Activated naive CD4-positive, alpha-beta T cell treated with anti-CD3 and anti-CD28 coated beads, Interleukin-2, amount 50 U/mL, for 24 hours (primary cell): ENCODE data around the gene PHLPP1.

ENCODE experiments used
- H3K27ac Mint-ChIP-seq: one replicate; pipeline ENCODE4 v1.8.0; 2021; ENCODE audit warnings: mild to moderate bottlenecking, mixed read lengths
- H3K27me3 Mint-ChIP-seq: one replicate; pipeline ENCODE4 v1.8.0; 2021; ENCODE audit warnings: mixed read lengths
- H3K36me3 Mint-ChIP-seq: one replicate; pipeline ENCODE4 v1.8.0; 2021; ENCODE audit warnings: mixed read lengths
- H3K4me1 Mint-ChIP-seq: one replicate; pipeline ENCODE4 v1.8.0; 2021; ENCODE audit warnings: mixed read lengths
- H3K4me3 Mint-ChIP-seq: one replicate; pipeline ENCODE4 v1.8.0; 2021; ENCODE audit warnings: mild to moderate bottlenecking, mixed read lengths
- H3K9me3 Mint-ChIP-seq: one replicate; pipeline ENCODE4 v1.8.0; 2021; ENCODE audit warnings: mixed read lengths

PHLPP1 gene

DNA sequence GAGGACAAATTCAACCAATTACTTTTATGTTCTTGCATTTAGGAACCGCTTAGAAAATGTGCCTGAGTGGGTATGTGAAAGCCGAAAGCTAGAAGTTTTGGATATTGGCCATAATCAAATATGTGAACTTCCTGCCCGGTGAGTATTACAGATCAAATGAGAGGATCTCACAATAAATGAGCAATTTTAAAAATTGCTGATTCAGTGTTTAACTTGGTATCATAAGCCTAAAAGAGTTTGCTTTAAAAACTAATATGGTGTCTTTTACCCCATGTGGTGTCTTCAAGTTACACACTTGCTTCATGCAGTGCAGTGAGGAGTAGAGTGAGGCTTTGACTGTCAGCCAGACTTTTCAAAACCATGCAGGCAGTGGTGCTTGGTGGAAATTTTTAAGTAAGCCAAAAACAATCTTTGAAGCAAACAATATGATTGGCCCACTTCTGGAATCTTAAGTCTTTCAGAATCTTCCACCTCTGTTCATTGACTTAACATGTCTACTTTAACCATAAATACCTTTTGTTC, 199.6 kb downstream of the PHLPP1 start:
- peaks cover 2% of the 10 kb centered on the region for H3K36me3 Mint-ChIP-seq
- H3K4me1 Mint-ChIP-seq: no peaks in the 10 kb centered on the region
- no peaks in the 10 kb centered on the region for H3K9me3 Mint-ChIP-seq
- no peaks in the 10 kb centered on the region for H3K27me3 Mint-ChIP-seq
- no peak overlapping the region for H3K4me3 Mint-ChIP-seq
- H3K27ac Mint-ChIP-seq: no peak overlapping the region

GRCh38 chr18:62918361-62918760, 203.0 kb downstream of the PHLPP1 start:
- Mint-ChIP-seq H3K4me1 (no peaks in the 10 kb centered on the region), H3K27ac (no peak overlapping the region), H3K36me3 (peaks cover 12% of the 10 kb centered on the region), H3K9me3 (no peaks in the 10 kb centered on the region), H3K27me3 (no peaks in the 10 kb centered on the region), H3K4me3 (no peak overlapping the region)

DNA sequence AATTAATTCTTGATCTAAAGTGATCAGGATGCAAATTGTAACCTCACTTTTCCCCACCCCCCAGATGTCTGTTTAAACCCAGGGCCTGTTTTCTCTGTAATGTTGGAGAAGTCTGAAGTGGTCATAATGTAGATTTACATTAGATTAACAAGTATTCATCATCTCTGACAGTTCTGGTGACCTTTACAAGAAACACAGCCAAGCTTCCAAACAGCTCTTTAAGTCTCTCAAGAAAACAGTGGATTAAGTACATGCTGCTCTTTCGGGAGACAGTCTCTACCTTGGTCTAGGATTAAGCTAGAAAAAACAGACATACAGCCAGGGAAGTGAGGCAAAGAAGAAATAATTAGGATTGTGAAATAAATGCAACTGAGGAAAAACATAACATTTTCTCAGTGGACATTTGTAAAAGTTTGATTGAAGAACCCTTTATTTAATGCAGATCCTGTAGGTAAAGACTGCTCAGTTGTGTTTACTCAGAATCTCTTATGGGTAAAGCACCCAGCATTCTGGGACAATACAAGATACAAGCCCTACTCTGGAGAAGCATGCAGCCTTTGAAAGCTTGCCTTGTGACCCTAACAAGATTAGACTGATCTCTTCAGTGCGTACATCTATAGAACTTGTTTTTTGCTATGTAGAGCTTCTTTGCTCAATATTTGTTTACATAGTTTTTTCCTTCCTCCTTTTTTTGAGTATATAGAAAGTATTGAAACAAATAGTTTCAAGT, 203.9 kb downstream of the PHLPP1 start:
- no peaks in the 10 kb centered on the region for H3K27me3 Mint-ChIP-seq
- no peak overlapping the region for H3K4me3 Mint-ChIP-seq
- peaks cover 12% of the 10 kb centered on the region for H3K36me3 Mint-ChIP-seq
- H3K4me1 Mint-ChIP-seq: no peaks in the 10 kb centered on the region
- H3K27ac Mint-ChIP-seq: no peak overlapping the region
- no peaks in the 10 kb centered on the region for H3K9me3 Mint-ChIP-seq

DNA sequence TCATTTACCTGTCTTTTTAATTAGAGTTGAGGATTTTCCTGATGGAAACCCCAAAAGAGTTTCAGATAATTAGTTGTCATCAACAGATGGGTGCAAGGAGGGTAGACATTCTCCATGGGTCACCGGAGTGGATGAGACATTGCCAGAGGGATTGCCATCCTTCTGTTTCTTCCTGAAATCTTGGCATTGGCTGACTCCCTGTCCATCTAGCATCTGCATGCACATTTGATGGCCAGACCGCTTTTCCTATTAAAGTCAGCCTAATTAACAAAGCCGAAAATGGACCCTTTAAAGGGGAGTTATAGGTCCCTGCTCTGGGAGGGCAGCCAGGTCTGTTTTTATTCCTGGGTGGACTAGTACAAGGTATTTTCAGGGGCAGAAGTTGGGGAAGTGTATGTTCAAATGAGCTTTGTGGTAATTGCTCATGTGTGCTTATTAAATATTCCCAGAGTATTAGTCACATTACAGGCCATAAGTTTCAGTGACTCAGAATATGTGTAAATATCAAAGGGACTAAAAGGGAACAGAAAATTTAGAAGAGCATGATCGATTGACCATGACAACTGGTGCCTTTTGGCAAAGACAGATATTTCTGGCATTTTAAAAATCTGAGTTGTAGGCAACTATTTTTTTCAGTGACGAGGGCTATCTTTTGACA, 209.8 kb downstream of the PHLPP1 start:
- Mint-ChIP-seq H3K9me3 (peaks cover 7% of the 10 kb centered on the region), H3K36me3 (peaks cover 17% of the 10 kb centered on the region), H3K27ac (no peak overlapping the region), H3K4me3 (no peak overlapping the region), H3K27me3 (no peaks in the 10 kb centered on the region), H3K4me1 (no peaks in the 10 kb centered on the region)

DNA sequence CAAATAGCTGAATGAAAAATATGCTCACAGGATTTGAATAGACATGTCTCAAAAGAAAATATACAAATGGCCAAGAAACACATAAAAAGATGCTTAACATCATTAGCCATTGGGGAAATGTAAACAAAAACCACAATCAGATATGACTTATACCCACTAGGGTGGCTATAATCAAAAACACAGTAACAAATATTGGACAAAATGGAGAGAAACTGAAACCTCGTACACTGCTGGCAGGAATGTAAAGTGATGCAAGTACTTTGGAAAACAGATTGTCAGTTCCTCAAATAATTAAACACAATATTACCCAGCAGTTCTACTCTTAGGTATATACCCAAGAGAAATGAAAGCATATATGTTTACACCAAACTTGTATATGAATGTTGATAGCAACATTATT, 213.0 kb downstream of the PHLPP1 start:
- no peak overlapping the region for H3K27ac Mint-ChIP-seq
- H3K4me3 Mint-ChIP-seq: no peak overlapping the region
- H3K4me1 Mint-ChIP-seq: no peaks in the 10 kb centered on the region
- H3K9me3 Mint-ChIP-seq: peaks cover 22% of the 10 kb centered on the region
- no peaks in the 10 kb centered on the region for H3K27me3 Mint-ChIP-seq
- H3K36me3 Mint-ChIP-seq: peaks cover 11% of the 10 kb centered on the region

DNA sequence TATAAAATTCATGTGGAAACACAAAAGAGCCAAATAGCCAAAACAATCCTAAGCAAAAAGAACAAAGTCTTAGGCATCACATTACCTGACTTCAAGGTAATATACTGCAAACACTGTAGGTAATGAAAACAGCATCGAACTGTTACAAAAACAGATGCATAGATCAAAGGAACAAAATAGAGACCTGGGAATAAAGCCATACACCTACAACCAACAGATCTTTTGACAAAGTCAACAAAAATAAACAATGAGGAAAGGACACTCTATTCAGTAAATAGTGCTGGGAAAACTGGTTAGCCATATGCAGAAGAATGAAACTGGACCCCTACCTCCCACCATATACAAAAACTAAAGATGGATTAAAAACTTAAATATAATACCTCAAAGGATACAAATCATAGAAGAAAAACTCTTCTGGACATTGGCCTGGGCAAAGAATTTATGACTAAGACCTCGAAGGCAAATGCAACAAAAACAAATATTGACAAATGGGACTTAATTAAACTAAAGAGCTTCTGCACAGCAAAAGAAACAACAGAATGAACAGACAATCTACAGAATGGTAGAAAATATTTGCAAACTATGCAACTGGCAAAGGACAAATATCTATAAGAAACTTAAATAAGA, 218.0 kb downstream of the PHLPP1 start:
- Mint-ChIP-seq H3K4me1 (peaks cover 4% of the 10 kb centered on the region), H3K27me3 (no peaks in the 10 kb centered on the region), H3K27ac (no peak overlapping the region), H3K36me3 (peaks cover 8% of the 10 kb centered on the region), H3K4me3 (no peak overlapping the region), H3K9me3 (peaks cover 24% of the 10 kb centered on the region)

DNA sequence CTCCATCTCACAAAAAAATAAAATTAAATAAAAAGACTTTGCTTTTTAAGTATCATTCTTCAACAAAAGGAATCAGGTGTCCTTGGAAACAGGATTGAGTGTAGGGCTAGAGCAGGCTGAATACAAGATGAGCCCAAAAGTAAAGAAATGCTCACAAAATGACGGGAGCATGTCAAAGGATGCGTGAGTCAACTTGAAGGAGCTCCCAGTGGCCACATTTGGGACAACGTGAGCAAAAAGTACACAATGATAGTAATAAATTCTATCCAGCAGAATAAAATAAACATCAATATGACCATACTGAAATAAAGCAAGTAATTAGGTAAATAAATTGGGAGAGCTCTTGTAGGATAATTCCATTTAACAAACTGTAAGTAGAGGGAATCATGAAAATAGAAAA, 220.7 kb downstream of the PHLPP1 start:
- no peaks in the 10 kb centered on the region for H3K27me3 Mint-ChIP-seq
- peaks cover 13% of the 10 kb centered on the region for H3K9me3 Mint-ChIP-seq
- H3K27ac Mint-ChIP-seq: no peak overlapping the region
- no peak overlapping the region for H3K4me3 Mint-ChIP-seq
- H3K36me3 Mint-ChIP-seq: peaks cover 4% of the 10 kb centered on the region
- peaks cover 13% of the 10 kb centered on the region for H3K4me1 Mint-ChIP-seq

- no peaks in the 10 kb centered on the region for H3K27me3 Mint-ChIP-seq
- H3K36me3 Mint-ChIP-seq: peaks cover 1% of the 10 kb centered on the region
- H3K4me3 Mint-ChIP-seq: no peak overlapping the region
- peaks cover 13% of the 10 kb centered on the region for H3K9me3 Mint-ChIP-seq
- no peak overlapping the region for H3K27ac Mint-ChIP-seq
- peaks cover 13% of the 10 kb centered on the region for H3K4me1 Mint-ChIP-seq
Measured at GRCh38 chr18:62937065-62937464, 221.7 kb downstream of the PHLPP1 start.

DNA sequence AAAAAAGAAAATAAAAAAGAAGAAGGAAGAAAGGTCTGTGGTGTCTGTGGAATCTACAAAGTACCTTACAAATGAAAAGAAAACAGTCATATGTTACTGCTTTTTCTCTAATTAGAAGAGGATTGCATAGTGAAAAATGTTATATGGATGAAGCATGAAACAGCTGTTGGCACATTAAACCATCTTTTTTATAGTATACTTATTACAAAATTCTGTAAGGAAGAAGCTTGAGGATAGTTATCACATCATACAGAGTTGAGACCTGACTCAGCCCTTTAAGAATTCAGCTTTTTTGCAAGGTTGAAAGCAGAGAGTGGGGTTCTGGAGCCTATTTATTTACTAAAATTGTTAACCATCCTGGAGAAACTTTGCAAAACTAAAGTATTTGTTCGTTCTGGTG, 222.7 kb downstream of the PHLPP1 start:
- Mint-ChIP-seq H3K4me1 (peaks cover 13% of the 10 kb centered on the region), H3K27ac (no peak overlapping the region), H3K36me3 (peaks cover 1% of the 10 kb centered on the region)

GRCh38 chr18:62938487-62938886, 223.1 kb downstream of the PHLPP1 start:
- Mint-ChIP-seq H3K27ac (no peak overlapping the region), H3K4me1 (peaks cover 13% of the 10 kb centered on the region), H3K9me3 (peaks cover under 1% of the 10 kb centered on the region), H3K27me3 (no peaks in the 10 kb centered on the region), H3K4me3 (no peak overlapping the region), H3K36me3 (peaks cover 1% of the 10 kb centered on the region)

More for the DNA sequence above, 222.7 kb downstream of the PHLPP1 start:
- no peak overlapping the region for H3K4me3 Mint-ChIP-seq
- no peaks in the 10 kb centered on the region for H3K27me3 Mint-ChIP-seq
- peaks cover 5% of the 10 kb centered on the region for H3K9me3 Mint-ChIP-seq

DNA sequence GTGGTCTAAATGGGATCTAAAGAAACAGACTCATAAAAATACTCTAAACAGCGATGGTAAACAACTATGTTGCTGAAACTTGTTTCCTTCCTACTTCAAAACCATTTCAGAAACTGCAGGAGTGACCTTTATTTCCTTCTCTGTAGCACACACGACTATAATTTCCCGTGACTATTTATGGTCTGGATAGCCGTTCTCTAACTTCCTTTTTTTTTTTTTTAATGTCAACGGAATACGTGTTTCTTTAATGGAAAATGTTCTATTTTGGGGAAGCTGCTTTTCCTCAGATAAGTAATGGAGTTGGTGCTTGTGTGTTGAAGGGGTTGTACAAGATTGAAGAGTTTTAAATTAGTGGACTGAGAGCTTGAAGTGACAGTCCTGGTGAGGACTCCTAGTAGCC, 224.1 kb downstream of the PHLPP1 start:
- no peaks in the 10 kb centered on the region for H3K9me3 Mint-ChIP-seq
- H3K27me3 Mint-ChIP-seq: no peaks in the 10 kb centered on the region
- no peak overlapping the region for H3K27ac Mint-ChIP-seq
- H3K4me3 Mint-ChIP-seq: no peak overlapping the region
- H3K4me1 Mint-ChIP-seq: peaks cover 13% of the 10 kb centered on the region
- H3K36me3 Mint-ChIP-seq: peaks cover 1% of the 10 kb centered on the region

GRCh38 chr18:62939926-62940325, 224.6 kb downstream of the PHLPP1 start:
- Mint-ChIP-seq H3K27me3 (no peaks in the 10 kb centered on the region), H3K27ac (no peak overlapping the region), H3K36me3 (peaks cover 1% of the 10 kb centered on the region), H3K4me3 (no peak overlapping the region), H3K9me3 (no peaks in the 10 kb centered on the region), H3K4me1 (peaks cover 13% of the 10 kb centered on the region)

DNA sequence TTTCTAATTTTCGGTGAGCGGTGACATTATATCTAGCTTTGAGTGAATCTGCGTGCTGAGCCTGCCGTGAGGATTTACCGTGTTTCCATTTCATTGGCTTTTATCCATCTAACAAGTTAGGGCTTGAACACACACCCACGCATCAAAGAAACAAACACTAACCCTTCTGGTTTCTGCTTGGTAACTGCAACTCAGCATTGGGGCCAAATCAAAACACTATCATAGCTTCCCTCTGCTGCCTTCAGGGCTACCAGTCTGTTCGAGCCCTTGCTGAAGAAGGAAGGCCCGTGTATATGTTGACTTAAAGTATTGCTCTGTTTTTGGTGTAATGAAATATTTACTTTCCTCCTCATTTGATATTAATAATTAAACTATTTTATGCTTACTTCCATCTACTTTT, 227.2 kb downstream of the PHLPP1 start:
- Mint-ChIP-seq H3K4me1 (peaks cover 13% of the 10 kb centered on the region), H3K27me3 (no peaks in the 10 kb centered on the region), H3K36me3 (peaks cover 4% of the 10 kb centered on the region), H3K27ac (no peak overlapping the region), H3K9me3 (no peaks in the 10 kb centered on the region), H3K4me3 (no peak overlapping the region)

- H3K9me3 Mint-ChIP-seq: no peaks in the 10 kb centered on the region
- peaks cover 4% of the 10 kb centered on the region for H3K36me3 Mint-ChIP-seq
- H3K27ac Mint-ChIP-seq: no peak overlapping the region
- H3K4me3 Mint-ChIP-seq: no peak overlapping the region
- H3K4me1 Mint-ChIP-seq: peaks cover 2% of the 10 kb centered on the region
- no peaks in the 10 kb centered on the region for H3K27me3 Mint-ChIP-seq
Measured at GRCh38 chr18:62944454-62944853, 229.1 kb downstream of the PHLPP1 start.

GRCh38 chr18:62948788-62949187, 233.4 kb downstream of the PHLPP1 start:
- H3K4me3 Mint-ChIP-seq: no peak overlapping the region
- H3K27ac Mint-ChIP-seq: no peak overlapping the region
- peaks cover 3% of the 10 kb centered on the region for H3K36me3 Mint-ChIP-seq
- no peaks in the 10 kb centered on the region for H3K9me3 Mint-ChIP-seq
- peaks cover 7% of the 10 kb centered on the region for H3K4me1 Mint-ChIP-seq
- H3K27me3 Mint-ChIP-seq: no peaks in the 10 kb centered on the region

DNA sequence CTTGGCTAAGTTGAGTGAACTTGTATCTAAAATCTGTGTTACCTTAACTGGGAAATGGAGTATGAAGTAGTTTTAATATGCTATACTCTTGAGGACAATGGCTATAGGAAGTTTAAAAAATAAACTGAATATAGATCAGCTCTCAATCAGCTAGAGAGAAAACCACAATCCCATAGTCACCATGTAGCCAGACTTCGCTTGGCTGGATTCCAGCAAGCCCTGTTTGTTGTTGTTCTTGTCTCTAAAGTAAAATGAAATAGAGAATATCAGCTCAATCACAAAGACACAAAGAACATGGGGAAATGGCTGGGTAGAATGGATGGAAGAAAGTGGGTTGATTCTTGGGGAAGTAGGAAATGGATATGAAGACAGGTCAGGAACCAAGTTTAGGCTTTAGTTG, 234.9 kb downstream of the PHLPP1 start:
- Mint-ChIP-seq H3K4me1 (peaks cover 17% of the 10 kb centered on the region), H3K36me3 (peaks cover 3% of the 10 kb centered on the region), H3K27me3 (no peaks in the 10 kb centered on the region), H3K4me3 (no peak overlapping the region), H3K27ac (no peak overlapping the region), H3K9me3 (no peaks in the 10 kb centered on the region)
